ENCODE data around the gene PAM. TPM values are rescaled to one million over a fixed set of nuclear protein-coding genes. Genes with fewer than 3 reads are reported as not detected.
"Not testable (repeated sequence)": the region's sequence is repeated elsewhere in the genome, so short reads cannot be mapped to it uniquely, and the experiment has no call there.

PAM gene
- total and polyA plus RNA-seq, 4 donors, result 8.2 to 27.5 (median 13.7) TPM

DNA sequence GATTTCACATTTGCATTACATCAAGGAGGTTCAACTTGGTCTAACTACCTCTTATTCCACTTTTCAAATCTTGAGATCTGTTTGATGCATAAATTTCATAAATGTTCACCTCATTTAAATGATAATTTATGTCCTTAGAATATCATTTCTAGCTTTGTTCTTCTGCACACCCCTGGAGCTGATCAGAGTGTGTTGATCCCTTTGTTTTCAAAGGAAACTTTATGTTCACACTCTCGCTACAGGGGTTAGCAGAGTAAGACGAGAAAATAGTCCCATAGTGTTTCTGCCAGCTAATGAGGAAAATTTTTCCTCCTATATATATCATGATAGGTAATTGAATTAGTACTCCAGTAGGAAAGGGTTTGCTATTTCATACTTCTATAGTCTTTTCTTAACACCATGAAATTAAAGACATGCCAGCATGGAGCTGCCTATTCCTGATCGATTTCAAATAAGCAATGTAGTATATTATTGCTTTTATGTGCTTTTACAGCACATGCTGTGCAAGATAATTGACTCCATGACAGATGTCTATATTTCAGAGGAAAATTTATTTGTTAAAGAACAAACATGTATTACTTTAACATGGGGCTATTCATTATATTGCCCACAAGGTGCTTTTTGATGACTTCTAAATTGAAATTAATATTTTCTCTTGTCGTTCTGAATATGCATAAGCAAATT lies 4.8 kb upstream of the PAM start:
- 80% methylated on average over 4 of the region's 4 CpGs for WGBS
- TF ChIP-seq CTCF (IDR thresholded peaks at IDR 0.05; ENCODE audit: low read depth, low read length, missing input control), result no peak
- no peak for TF ChIP-seq HNF4A (conservative IDR thresholded peaks at IDR 0.05)
- TF ChIP-seq JUND (IDR thresholded peaks at IDR 0.05), result no peak

GRCh38 chr5:102751903-102752376 lies 3.2 kb upstream of the PAM start:
- H3K9ac ChIP-seq (ENCODE audit: low read depth in 1 of 2, low read length in 2 of 2); H3K36me3 ChIP-seq (ENCODE audit: control insufficient read depth in 4 of 4, insufficient read depth in 3 of 4, low read depth in 1 of 4, low read length in 3 of 4); H3K27ac ChIP-seq (ENCODE audit: low read depth in 1 of 2, low read length in 2 of 2); H3K4me3 ChIP-seq (ENCODE audit: low read depth in 1 of 3, low read length in 3 of 3); H3K9me3 ChIP-seq (ENCODE audit: control insufficient read depth in 4 of 4, low read length in 3 of 4); H3K27me3 ChIP-seq (ENCODE audit: control insufficient read depth in 4 of 4, insufficient read depth in 4 of 4, low read length in 3 of 4); DNase-seq (ENCODE audit: low spot score): not testable (repeated sequence)
- WGBS, result 92% methylated on average over 32 of the region's 32 CpGs
- H3K4me1 ChIP-seq (ENCODE audit: control insufficient read depth in 4 of 4, insufficient read depth in 4 of 4, low read length in 3 of 4), result peaks cover 5 to 20% (median 12%) of the 10 kb centered on the region in 4 donors

More for the DNA sequence above, 4.8 kb upstream of the PAM start:
- peaks cover 0 to 8% (median 0%) of the 10 kb centered on the region in 4 donors for H3K27me3 ChIP-seq (ENCODE audit: control insufficient read depth in 4 of 4, insufficient read depth in 4 of 4, low read length in 3 of 4)
- H3K4me1 ChIP-seq (ENCODE audit: control insufficient read depth in 4 of 4, insufficient read depth in 4 of 4, low read length in 3 of 4), result peaks cover 5 to 10% (median 8%) of the 10 kb centered on the region in 4 donors
- H3K36me3 ChIP-seq (ENCODE audit: control insufficient read depth in 4 of 4, insufficient read depth in 3 of 4, low read depth in 1 of 4, low read length in 3 of 4), result no peaks in the 10 kb centered on the region
- no peak overlapping the region for H3K4me3 ChIP-seq (ENCODE audit: low read depth in 1 of 3, low read length in 3 of 3)
- H3K9ac ChIP-seq (ENCODE audit: low read depth in 1 of 2, low read length in 2 of 2), result no peak overlapping the region
- H3K27ac ChIP-seq (ENCODE audit: low read depth in 1 of 2, low read length in 2 of 2), result no peak overlapping the region
- no peak for DNase-seq (ENCODE audit: low spot score)
- no peaks in the 10 kb centered on the region for H3K9me3 ChIP-seq (ENCODE audit: control insufficient read depth in 4 of 4, low read length in 3 of 4)

DNA sequence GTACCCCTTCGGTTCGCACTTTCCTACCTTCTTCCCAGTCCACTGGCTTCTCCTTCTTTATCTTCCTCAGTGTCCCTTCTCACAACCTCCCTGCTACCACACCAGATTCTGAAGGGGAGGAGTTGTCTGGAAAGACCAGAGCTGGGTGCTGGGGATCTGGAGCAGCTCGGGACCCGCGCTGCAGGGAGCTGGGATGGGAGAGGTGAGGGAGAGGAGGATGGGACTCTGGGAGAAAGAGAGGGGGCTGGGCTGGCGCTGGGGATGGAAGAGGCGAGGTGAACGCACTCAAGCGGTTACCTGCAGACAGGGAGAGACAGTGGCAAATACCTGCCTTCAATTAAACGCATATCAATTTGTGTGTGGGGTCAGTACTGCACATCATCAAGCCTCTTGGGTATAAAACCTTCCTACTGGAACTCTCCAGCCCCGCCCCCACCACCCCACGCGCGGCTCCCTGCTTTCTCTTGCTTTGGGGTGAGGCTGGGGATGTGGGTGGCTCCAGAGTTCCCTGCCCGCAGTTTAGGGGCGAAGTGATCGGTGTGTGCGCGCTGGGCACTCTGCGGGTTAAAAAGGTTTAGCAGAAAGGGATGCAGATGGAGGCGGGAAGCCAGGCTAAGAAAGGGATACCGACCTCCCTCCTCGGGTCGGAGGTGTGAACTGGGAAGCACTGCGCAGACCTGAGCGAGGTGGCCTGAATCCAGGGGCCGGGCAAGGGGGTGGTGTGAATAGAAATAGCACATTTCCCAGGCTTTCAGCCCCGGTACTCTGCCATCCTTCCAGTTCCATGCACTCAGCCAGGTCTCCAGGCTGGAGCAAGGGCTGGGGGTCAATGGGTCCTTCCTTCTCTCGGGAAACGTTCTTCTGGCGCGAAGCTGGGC lies 977 bp upstream of the PAM start:
- Histone ChIP-seq H3K4me1 (ENCODE audit: control insufficient read depth in 4 of 4, insufficient read depth in 4 of 4, low read length in 3 of 4) (peaks cover 5 to 20% (median 13%) of the 10 kb centered on the region in 4 donors), H3K4me3 (ENCODE audit: low read depth in 1 of 3, low read length in 3 of 3) (peak overlapping the region; percentile 64 to 72 (median 71)), H3K27me3 (ENCODE audit: control insufficient read depth in 4 of 4, insufficient read depth in 4 of 4, low read length in 3 of 4) (peaks cover 0 to 8% (median 0%) of the 10 kb centered on the region in 4 donors), H3K27ac (ENCODE audit: low read depth in 1 of 2, low read length in 2 of 2) (peak overlapping the region; percentile 41 to 52), H3K36me3 (ENCODE audit: control insufficient read depth in 4 of 4, insufficient read depth in 3 of 4, low read depth in 1 of 4, low read length in 3 of 4) (no peaks in the 10 kb centered on the region), H3K9me3 (ENCODE audit: control insufficient read depth in 4 of 4, low read length in 3 of 4) (no peaks in the 10 kb centered on the region), H3K9ac (ENCODE audit: low read depth in 1 of 2, low read length in 2 of 2) (peak overlapping the region in 1 of 2 donors; percentile 71)
- no peak for DNase-seq (ENCODE audit: low spot score)
- TF ChIP-seq TAF1 (conservative IDR thresholded peaks at IDR 0.05), result no peak
- no peak for TF ChIP-seq GABPA (IDR thresholded peaks at IDR 0.05 in 1 of 2, conservative IDR thresholded peaks at IDR 0.05 in 1 of 2)
- no peak for TF ChIP-seq SP1 (IDR thresholded peaks at IDR 0.05)
- TF ChIP-seq HNF4G (IDR thresholded peaks at IDR 0.05), result no peak
- no peak for TF ChIP-seq MAX (IDR thresholded peaks at IDR 0.05)
- TF ChIP-seq, protein P1, sequence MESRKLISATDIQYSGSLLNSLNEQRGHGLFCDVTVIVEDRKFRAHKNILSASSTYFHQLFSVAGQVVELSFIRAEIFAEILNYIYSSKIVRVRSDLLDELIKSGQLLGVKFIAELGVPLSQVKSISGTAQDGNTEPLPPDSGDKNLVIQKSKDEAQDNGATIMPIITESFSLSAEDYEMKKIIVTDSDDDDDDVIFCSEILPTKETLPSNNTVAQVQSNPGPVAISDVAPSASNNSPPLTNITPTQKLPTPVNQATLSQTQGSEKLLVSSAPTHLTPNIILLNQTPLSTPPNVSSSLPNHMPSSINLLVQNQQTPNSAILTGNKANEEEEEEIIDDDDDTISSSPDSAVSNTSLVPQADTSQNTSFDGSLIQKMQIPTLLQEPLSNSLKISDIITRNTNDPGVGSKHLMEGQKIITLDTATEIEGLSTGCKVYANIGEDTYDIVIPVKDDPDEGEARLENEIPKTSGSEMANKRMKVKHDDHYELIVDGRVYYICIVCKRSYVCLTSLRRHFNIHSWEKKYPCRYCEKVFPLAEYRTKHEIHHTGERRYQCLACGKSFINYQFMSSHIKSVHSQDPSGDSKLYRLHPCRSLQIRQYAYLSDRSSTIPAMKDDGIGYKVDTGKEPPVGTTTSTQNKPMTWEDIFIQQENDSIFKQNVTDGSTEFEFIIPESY (IDR thresholded peaks at IDR 0.05), result no peak
- TF ChIP-seq EGR1 (IDR thresholded peaks at IDR 0.05; ENCODE audit: low read depth in 2 of 2), result no peak
- no peak for TF ChIP-seq NR2F2 (IDR thresholded peaks at IDR 0.05)
- TF ChIP-seq FOXA2 (IDR thresholded peaks at IDR 0.05), result no peak
- no peak for TF ChIP-seq RAD21 (IDR thresholded peaks at IDR 0.05)
- no peak for TF ChIP-seq HNF4A (conservative IDR thresholded peaks at IDR 0.05)
- 16% methylated on average over 32 of the region's 32 CpGs for WGBS
